Brain microvascular endothelial cell (primary cell): Measurements from ENCODE around the gene C19orf73.

ENCODE experiments used
- DNase-seq: peaks from one replicate; pipeline ENCODE4 v3.0.0-alpha.2; 2020
- H3K27ac ChIP-seq: fragments of 250-450 bp; sonication (Bioruptor Pico); 2 replicates; pipeline ENCODE4 v1.5.1; 2020; ENCODE audit warnings: mild to moderate bottlenecking, moderate library complexity
- H3K27me3 ChIP-seq: fragments of 250-450 bp; sonication (Bioruptor Pico); replicated peaks from 2 replicates; pipeline ENCODE4 v1.5.1; 2020; ENCODE audit warnings: mild to moderate bottlenecking
- H3K36me3 ChIP-seq: fragments of 250-450 bp; sonication (Bioruptor Pico); replicated peaks from 2 replicates; pipeline ENCODE4 v1.5.1; 2020; ENCODE audit warnings: mild to moderate bottlenecking
- H3K4me3 ChIP-seq: 2 replicates; pipeline ENCODE4 v1.5.1; 2011; ENCODE audit warnings: low read depth, mild to moderate bottlenecking, control low read depth, low read length, moderate library complexity
- CTCF ChIP-seq: IDR thresholded peaks from 2 replicates; pipeline ENCODE4 v1.5.1; 2011; ENCODE audit warnings: low read depth, mild to moderate bottlenecking, moderate library complexity, low read length, control low read depth, inconsistent platforms; ENCODE audit errors: missing control alignments
- in situ Hi-C: cut with HindIII; loops from 2 replicates; pipeline ENCODE4 v1.10.0; 2017; ENCODE audit warnings: low sequenced_read_pairs, low pct_ligation_motif_present

C19orf73 gene

DNA sequence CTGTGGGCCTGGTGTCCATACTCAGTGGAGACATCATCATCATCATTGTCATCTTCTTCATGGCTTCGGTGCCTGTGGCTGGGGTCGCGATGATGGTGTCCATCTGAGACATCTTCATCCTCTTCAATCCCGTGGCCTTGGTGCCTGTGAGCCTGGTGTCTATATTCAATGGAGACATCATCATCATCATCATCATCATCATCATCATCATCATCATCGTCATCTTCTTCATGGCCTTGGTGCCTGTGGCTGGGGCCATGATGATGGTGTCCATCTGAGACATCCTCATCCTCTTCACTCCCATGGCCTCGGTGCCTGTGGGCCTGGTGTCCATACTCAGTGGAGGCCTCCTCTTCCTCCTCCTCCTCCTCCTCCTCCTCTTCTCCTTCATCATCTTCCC lies 35.3 kb upstream of the C19orf73 start:
- no peak overlapping the region for H3K4me3 ChIP-seq
- no peak overlapping the region for H3K27ac ChIP-seq
- in situ Hi-C loops, result no loop called here
- H3K27me3 ChIP-seq, result no peaks in the 10 kb centered on the region
- no peak for TF ChIP-seq CTCF
- no peaks in the 10 kb centered on the region for H3K36me3 ChIP-seq
- no peak for DNase-seq

DNA sequence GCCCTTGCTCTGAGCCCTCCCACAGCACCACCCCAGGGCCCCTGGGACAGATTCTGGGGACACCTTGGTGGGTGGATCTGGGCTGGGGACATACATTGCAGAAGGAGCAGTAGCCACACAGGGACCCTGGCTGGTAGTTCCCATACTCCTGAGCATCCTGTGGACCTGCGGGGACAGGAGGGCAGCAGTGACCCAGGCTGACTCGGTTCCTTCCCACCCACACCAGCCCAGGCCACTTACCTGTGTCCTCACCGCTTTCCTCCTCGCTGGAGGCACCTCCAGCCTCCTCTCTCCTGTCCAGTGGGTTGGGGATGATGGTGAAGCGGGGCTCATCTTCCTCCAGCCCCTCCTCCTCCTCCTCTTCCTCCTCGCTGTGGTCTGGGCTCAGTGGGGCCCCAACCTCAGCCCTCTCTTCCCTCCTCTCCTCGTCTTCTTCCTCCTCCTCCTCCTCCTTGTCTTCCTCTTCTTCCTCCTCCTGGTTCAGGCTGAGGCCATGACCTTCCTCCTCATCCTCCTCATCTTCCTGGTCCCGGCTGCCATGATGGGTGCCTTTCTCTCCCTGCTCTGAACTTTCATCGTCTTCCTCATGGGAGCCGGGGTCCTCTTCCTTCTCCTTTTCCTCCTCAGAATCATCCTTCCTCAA lies 34.3 kb upstream of the C19orf73 start:
- Histone ChIP-seq H3K36me3 (no peaks in the 10 kb centered on the region), H3K27me3 (no peaks in the 10 kb centered on the region), H3K4me3 (no peak overlapping the region), H3K27ac (no peak overlapping the region)
- no peak for DNase-seq
- TF ChIP-seq CTCF, result no peak
- in situ Hi-C loops, result no loop called here

- Histone ChIP-seq H3K27ac (no peak overlapping the region), H3K36me3 (no peaks in the 10 kb centered on the region), H3K4me3 (no peak overlapping the region), H3K27me3 (no peaks in the 10 kb centered on the region)
- no peak for TF ChIP-seq CTCF
- in situ Hi-C loops, result no loop called here
- DNase-seq, result no peak
Measured at GRCh38 chr19:49152119-49152550, 33.2 kb upstream of the C19orf73 start.

GRCh38 chr19:49151267-49152118 lies 32.5 kb upstream of the C19orf73 start:
- H3K27me3 ChIP-seq, result no peaks in the 10 kb centered on the region
- no peak for TF ChIP-seq CTCF
- DNase-seq, result no peak
- in situ Hi-C loops, result no loop called here
- no peaks in the 10 kb centered on the region for H3K36me3 ChIP-seq
- H3K27ac ChIP-seq, result no peak overlapping the region
- peak overlapping the region; percentile 78 for H3K4me3 ChIP-seq

GRCh38 chr19:49150944-49151243 lies 32.0 kb upstream of the C19orf73 start:
- TF ChIP-seq CTCF, result no peak
- Histone ChIP-seq H3K4me3 (peak overlapping the region; percentile 78), H3K27ac (no peak overlapping the region), H3K36me3 (no peaks in the 10 kb centered on the region), H3K27me3 (no peaks in the 10 kb centered on the region)
- DNase-seq, result no peak
- in situ Hi-C loops, result no loop called here
